ENCODE results near the gene MINDY2.
"Not testable (repeated sequence)": the region's sequence is repeated elsewhere in the genome, so short reads cannot be mapped to it uniquely, and the experiment has no call there.

Gene MINDY2

DNA sequence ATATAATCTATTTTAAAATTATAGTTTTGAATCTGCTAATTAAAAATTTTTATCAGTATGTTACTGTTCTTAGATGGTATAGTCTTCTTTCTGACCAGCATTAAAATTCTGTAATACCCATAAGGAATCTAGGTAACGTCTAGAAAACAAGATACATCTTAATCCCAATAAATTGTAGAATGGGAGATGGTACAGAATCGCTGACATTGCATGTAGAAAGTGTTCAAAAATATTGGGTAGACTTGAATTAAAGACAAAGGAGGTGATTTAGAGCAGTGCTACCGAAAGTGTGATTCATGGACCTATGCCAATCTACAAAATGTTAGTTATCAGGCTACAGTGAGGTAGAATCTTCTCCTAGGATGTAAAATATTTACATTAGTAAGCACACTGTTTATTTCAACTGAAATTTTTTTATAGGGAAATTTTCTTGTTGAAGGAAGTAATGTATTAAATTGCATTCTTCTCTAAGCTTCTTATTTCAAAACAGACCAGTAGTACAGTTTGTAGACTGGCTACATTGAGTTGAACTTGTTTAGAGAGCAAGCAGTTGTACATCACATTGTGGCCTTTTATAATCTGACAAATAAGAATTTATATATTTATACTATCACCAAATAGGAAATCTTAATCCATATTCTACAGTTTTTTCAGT lies 17.1 kb downstream of the MINDY2 start:
- no peak for DNase-seq (ENCODE audit: low spot score)
- in situ Hi-C loops (cut with MboI; ENCODE audit: low sequenced_read_pairs, unreplicated experiment): no loop called here
- TF ChIP-seq, protein P1, sequence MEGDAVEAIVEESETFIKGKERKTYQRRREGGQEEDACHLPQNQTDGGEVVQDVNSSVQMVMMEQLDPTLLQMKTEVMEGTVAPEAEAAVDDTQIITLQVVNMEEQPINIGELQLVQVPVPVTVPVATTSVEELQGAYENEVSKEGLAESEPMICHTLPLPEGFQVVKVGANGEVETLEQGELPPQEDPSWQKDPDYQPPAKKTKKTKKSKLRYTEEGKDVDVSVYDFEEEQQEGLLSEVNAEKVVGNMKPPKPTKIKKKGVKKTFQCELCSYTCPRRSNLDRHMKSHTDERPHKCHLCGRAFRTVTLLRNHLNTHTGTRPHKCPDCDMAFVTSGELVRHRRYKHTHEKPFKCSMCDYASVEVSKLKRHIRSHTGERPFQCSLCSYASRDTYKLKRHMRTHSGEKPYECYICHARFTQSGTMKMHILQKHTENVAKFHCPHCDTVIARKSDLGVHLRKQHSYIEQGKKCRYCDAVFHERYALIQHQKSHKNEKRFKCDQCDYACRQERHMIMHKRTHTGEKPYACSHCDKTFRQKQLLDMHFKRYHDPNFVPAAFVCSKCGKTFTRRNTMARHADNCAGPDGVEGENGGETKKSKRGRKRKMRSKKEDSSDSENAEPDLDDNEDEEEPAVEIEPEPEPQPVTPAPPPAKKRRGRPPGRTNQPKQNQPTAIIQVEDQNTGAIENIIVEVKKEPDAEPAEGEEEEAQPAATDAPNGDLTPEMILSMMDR (IDR thresholded peaks at IDR 0.05; ENCODE audit: borderline replicate concordance, control extremely low read depth, extremely low read depth, insufficient read depth, missing control alignments): no peak

- no peak for DNase-seq (ENCODE audit: low spot score)
- TF ChIP-seq, protein P1 (IDR thresholded peaks at IDR 0.05; ENCODE audit: borderline replicate concordance, control extremely low read depth, extremely low read depth, insufficient read depth, missing control alignments): no peak
- in situ Hi-C loops (cut with MboI; ENCODE audit: low sequenced_read_pairs, unreplicated experiment): no loop called here
These were observed 22.8 kb downstream of the MINDY2 start for GRCh38 chr15:58793862-58794261.

GRCh38 chr15:58795825-58796224 lies 24.7 kb downstream of the MINDY2 start:
- TF ChIP-seq, protein P1 (IDR thresholded peaks at IDR 0.05; ENCODE audit: borderline replicate concordance, control extremely low read depth, extremely low read depth, insufficient read depth, missing control alignments): no peak
- in situ Hi-C loops (cut with MboI; ENCODE audit: low sequenced_read_pairs, unreplicated experiment): no loop called here
- no peak for DNase-seq (ENCODE audit: low spot score)

DNA sequence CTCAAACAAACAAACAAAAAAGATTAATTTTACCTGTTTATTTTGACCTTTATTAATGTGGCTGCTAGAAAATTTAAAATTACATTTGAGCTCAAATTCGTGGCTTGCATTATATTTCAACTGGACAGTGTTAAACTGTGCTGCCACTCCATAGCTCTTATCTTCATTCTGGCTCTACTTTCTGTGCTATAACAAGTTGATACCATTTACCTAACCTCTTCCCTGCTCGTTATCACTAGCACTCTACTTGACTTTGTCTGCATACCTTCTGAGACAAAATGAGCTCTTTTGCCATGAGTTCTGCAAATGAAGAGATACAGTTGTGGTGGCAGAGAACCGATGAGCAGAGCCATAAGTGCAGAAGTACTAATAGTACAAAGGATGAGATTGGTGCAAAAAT lies 26.4 kb downstream of the MINDY2 start:
- TF ChIP-seq, protein P1 (IDR thresholded peaks at IDR 0.05; ENCODE audit: borderline replicate concordance, control extremely low read depth, extremely low read depth, insufficient read depth, missing control alignments): no peak
- in situ Hi-C loops (cut with MboI; ENCODE audit: low sequenced_read_pairs, unreplicated experiment): no loop called here
- DNase-seq (ENCODE audit: low spot score): no peak

- in situ Hi-C loops (cut with MboI; ENCODE audit: low sequenced_read_pairs, unreplicated experiment): no loop called here
- TF ChIP-seq, protein P1 (IDR thresholded peaks at IDR 0.05; ENCODE audit: borderline replicate concordance, control extremely low read depth, extremely low read depth, insufficient read depth, missing control alignments): no peak
- no peak for DNase-seq (ENCODE audit: low spot score)
These were observed 34.0 kb downstream of the MINDY2 start for GRCh38 chr15:58805095-58805494.

DNA sequence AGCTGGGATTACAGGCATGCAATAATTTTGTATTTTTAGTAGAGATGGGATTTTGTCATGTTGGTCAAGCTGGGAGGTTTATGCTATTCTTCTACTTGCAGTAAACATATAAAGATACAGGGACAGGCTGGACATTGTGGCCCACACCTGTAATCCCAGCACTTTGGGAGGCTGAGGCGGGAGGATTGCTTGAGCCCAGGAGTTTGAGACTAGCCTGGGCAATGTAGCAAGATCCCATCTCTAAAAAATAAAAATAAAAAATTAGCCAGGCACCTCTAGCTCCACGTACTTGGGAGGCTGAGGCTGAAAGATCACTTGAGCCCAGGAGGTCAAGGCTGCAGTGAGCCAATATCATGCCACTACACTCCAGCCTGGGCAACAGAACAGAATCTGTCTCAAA lies 52.2 kb downstream of the MINDY2 start:
- DNase-seq (ENCODE audit: low spot score); in situ Hi-C loops (cut with MboI; ENCODE audit: low sequenced_read_pairs, unreplicated experiment): not testable (repeated sequence)

GRCh38 chr15:58830556-58830955 lies 59.5 kb downstream of the MINDY2 start:
- DNase-seq (ENCODE audit: low spot score): no peak
- TF ChIP-seq, protein P1 (IDR thresholded peaks at IDR 0.05; ENCODE audit: borderline replicate concordance, control extremely low read depth, extremely low read depth, insufficient read depth, missing control alignments): no peak
- in situ Hi-C loops (cut with MboI; ENCODE audit: low sequenced_read_pairs, unreplicated experiment): no loop called here

DNA sequence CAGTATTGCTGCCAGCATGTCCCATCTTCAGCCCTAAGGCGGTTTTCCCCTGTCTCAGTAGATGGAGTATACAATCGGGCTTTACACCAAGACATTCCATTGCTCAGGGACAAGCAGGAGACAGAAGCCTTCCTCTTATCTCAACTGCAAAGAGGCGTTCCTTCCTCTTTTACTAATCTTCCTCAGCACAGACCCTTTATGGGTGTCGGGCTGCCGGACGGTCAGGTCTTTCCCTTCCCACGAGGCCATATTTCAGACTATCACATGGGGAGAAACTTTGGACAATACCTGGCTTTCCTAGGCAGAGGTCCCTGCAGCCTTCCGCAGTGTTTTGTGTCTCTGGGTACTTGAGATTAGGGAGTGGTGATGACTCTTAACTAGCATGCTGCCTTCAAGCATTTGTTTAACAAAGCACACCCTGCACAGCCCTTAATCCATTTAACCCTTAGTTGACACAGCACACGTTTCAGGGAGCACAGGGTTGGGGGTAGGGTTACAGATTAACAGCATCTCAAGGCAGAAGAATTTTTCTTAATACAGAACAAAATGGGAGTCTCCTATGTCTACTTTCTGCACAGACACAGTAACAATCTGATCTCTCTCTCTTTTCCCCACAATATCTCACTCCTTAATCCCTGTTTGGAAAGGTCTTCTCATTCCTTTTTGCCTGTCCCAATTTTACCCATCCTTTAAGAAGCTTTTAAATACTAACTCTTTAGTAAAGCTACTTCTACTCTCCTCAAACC lies 62.8 kb downstream of the MINDY2 start:
- DNase-seq (ENCODE audit: low spot score); in situ Hi-C loops (cut with MboI; ENCODE audit: low sequenced_read_pairs, unreplicated experiment): not testable (repeated sequence)
